ENCODE results near the gene APOD.

DNA sequence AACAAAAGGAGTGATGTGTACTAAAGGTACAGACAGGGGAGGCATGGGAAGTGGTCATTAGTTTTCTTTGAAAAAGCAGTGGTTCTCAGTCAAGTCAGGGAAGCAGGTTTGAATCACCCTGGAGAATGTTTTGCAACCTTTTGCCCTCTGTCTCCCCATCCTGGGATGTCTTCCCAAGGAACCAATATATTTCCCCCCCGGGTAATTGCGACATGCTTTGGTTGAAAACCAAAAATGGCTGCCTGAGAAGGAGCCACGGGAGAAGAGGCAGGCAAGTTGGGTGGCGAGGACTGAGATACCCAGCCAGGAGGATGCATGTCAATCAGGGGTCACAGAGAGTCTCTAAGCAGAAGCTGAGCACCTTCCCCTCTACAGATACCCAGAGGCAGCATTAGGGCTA, 20.4 kb downstream of the APOD start:
- no peak for TF ChIP-seq EP300 (IDR thresholded peaks at IDR 0.05)
- no peak for TF ChIP-seq POLR2A (IDR thresholded peaks at IDR 0.05)

All from tibial nerve (tissue), 3 donors.